GM21381 (cell line): ENCODE results near the gene ALDH3B2.
"Not testable (repeated sequence)": the region's sequence is repeated elsewhere in the genome, so short reads cannot be mapped to it uniquely, and the experiment has no call there.

Experiments used
- ATAC-seq: cut with Tn5 transposase; IDR thresholded peaks from one replicate; pipeline ENCODE4 v1.9.1; 2021; ENCODE audit warnings: mild to moderate bottlenecking, moderate library complexity; ENCODE audit not compliant: unreplicated experiment

The ALDH3B2 gene, protein sequence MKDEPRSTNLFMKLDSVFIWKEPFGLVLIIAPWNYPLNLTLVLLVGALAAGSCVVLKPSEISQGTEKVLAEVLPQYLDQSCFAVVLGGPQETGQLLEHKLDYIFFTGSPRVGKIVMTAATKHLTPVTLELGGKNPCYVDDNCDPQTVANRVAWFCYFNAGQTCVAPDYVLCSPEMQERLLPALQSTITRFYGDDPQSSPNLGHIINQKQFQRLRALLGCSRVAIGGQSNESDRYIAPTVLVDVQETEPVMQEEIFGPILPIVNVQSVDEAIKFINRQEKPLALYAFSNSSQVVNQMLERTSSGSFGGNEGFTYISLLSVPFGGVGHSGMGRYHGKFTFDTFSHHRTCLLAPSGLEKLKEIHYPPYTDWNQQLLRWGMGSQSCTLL

DNA sequence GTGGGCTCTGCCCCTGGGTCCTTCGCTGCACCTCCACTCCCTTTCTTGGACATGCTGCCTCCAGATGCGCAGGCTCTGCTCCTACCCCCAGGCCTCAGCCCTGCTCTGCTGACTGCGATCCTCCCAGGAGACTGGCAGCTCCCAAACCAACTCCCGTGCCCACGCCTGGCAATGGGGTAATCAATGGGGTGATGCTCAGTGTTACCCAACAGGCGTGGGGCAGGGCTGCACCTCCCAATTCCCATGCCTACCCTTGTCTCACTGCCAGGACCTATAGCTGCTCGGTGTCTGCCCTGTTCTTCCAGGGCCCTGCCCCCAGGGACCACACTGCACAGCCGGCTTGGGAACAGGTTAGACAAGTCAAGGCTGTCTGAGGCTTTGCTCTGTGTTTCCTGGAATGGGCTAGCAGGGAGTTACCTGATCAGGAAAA lies at the start of gene ALDH3B2:
ALDH3B2 (minus strand) TSS at position 182 of the 430 bp plus-strand sequence. CDS start 7,688 bp downstream, outside the sequence.
- ATAC-seq, result no peak

DNA sequence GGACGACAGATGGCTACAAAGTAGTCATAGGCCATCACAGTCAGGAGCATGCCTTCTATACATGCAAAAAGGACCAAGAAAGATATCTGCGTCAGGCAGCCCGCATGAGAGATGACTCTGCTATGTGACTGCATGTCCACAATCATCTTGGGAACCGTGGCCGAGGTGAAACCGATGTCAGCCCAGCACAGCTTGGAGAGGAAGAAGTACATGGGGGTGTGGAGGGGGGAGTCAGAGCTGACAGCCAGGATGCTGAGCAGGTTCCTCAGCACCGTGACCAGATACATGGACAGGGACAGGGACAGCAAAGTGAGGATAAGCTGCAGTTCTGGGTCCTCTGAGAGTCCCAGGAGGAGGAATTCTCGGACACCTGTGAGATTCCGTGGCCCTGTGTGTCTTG lies 48.6 kb upstream of the ALDH3B2 start:
- ATAC-seq, result not testable (repeated sequence)

DNA sequence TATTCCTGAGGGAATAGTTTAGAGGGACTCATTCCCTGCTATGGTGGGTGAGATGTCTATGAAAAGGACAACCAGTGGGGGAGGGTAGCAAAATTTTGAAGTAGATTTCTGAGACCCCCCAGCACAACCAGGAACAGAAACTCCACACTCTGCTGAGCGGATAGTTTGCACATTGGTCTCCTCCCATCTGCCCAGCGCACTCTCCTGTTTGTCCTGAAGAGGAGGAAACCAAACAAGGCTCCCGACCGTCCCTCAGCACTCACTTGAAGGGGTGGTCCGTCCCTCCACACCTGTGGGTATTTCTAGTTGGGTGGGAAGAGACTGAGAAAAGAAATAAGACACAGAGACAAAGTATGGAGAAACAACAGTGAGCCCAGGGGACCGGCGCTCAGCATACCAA lies 41.8 kb upstream of the ALDH3B2 start:
- ATAC-seq, result not testable (repeated sequence)

DNA sequence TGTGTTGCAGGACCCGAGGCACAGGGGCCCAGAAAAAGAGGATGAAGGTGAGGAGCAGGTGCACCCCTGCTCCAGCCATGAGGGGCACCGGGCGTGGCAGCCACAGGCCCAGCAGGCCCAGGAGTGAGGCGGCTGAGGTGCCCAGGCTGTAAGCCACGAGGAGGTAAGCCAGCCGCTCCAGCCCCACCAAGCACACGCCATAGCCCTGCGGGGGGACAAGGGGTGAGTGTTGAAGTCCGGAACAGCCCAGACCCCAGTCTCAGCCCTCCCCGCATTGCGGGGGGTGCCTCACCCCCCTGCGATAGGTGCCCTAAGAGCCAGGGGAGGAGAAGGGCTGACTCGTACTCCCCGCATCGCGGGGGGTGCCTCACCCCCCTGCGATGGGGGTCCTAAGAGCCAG lies 41.4 kb upstream of the ALDH3B2 start:
- not testable (repeated sequence) for ATAC-seq

DNA sequence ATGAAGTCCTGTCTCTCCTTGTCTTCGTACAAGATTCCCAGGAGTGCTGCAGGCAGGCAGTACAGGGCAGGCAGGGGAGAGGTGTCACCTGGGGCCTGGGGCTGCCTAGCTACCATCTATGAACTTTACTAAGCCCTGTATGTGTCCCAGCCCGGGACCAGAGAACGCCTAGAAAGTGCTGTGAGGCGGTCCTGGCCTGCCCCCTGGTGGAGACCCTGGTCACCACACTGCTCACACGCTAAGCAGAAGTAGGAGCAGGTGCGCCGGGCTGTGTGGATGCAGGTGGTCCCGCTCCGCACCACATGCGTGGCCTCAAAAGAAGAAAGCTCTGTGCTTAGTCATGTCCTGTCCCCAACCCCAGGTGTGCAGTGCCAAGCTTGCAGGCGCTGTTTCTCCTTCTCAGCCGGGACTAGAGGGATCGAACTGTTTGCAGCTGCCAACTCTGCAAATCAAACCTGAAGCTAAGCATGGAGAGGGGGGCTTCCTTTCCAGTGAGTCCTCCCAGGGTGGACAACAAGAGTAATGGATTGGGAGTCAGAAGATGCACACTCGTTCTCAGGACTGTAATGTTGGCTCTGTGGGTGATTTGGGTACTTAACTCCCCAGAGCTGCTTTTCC lies 39.6 kb upstream of the ALDH3B2 start:
- not testable (repeated sequence) for ATAC-seq

DNA sequence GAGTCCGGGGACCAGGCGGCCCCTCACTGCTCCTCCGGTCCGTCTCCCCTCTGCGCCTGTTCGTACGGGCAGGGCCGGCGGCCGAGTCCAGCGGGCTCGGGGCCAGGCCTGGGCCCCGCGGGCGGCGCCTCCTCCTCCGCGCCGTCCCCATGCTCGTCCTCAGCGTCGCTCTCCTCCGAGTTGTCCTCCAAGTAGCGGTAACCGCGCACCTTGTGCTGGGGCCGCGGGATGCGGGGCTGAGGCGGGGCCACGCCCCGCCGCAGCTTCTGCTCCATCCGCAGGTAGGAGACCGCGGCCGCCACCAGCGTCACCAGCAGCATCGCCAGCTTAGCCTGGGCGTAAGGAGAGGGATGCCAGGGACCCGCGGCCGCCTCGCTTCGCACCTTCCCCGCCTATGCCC lies 37.3 kb upstream of the ALDH3B2 start:
- not testable (repeated sequence) for ATAC-seq

DNA sequence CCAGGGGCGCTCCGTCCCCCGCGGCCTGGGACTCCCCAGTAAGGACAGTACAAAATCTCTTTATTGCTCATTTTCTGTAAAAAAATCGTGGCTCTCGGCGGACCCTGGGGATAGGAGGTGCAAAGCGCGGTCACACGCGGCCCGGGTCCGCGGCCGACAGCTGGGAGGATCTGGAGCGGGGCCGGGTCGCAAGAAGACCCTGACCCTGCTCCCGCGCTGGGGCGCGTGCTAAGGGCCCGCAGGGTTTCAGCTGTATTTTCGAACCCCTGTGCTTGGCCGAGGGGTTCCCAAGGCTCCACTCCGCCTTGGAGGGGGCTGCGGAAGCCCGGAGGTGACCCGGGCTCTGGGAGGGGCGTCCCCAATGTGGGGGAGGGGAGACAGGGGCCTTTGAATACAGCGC lies 36.8 kb upstream of the ALDH3B2 start:
- ATAC-seq, result not testable (repeated sequence)

DNA sequence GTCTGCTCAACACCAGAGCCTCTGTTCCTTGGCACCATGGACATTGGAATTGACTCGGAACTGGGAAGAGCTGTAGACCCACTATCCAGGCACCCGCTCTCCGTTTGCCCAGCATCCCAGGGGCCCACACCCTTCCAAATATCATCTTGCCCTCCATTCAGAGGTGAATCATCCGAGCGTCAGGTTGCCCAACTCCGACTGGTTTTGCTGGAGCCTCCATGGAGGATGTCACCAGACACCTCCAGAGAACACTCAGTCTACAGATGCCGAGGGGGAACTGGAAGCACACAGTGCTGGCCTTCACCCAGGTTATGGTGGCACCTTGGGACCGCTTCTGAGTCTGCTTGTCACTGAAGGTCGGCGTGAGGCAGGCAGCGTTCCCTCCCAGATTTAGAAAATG lies 35.4 kb upstream of the ALDH3B2 start:
- ATAC-seq, result not testable (repeated sequence)

DNA sequence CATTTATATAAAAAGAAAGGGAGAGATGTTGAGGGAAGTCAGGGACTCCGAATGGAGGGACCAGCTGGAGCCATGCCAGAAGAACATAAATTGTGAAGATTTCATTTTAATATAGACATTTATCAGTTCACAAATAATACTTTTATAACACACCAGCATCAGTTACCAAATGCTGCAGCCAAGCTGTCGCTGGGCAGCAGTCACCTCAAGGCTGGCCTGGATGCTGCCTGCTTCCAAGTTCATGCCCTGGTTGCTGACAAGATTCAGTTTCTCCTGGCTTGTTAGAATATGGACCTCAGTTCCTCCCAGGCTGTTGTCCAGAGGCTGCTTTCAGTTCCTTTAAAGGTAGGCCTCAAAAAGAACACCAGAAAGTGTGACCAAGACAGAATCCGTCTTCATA lies 30.8 kb upstream of the ALDH3B2 start:
- ATAC-seq, result no peak

DNA sequence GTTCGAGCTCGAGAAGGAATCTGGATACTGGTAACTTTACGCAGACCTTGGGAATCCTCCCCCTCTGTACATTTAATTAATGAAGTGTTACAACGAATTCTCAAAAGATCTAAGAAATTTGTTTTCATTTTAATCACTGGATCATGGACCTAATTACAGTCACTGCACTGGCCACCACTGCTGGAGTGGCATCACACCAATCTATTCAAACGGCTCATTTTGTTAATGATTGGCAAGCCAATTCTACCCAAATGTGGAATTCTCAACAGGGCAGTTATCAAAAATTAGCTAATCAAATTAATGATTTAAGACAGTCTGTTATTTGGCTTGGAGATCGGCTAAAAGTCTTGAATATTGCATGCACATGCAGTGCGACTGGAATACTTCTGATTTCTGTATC lies 30.1 kb upstream of the ALDH3B2 start:
- no peak for ATAC-seq

DNA sequence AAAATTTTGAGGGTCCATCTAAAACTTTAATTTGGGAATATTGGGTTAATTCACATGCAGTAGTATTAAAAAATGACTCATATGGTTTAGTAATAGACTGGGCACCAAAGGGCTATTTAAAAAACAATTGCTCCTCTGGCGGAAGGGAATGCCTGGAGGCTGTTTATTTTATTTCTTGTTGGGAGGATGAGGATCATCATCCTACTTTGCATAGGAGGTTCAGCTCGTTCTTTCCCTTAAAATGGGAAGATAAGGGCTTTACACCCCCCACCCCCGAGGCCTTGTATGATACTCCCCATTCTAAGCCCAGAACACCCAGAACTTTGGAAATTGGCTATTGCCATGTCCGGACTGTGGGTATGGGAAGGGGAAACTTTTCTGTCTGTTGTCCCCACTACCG lies 29.3 kb upstream of the ALDH3B2 start:
- ATAC-seq, result not testable (repeated sequence)

DNA sequence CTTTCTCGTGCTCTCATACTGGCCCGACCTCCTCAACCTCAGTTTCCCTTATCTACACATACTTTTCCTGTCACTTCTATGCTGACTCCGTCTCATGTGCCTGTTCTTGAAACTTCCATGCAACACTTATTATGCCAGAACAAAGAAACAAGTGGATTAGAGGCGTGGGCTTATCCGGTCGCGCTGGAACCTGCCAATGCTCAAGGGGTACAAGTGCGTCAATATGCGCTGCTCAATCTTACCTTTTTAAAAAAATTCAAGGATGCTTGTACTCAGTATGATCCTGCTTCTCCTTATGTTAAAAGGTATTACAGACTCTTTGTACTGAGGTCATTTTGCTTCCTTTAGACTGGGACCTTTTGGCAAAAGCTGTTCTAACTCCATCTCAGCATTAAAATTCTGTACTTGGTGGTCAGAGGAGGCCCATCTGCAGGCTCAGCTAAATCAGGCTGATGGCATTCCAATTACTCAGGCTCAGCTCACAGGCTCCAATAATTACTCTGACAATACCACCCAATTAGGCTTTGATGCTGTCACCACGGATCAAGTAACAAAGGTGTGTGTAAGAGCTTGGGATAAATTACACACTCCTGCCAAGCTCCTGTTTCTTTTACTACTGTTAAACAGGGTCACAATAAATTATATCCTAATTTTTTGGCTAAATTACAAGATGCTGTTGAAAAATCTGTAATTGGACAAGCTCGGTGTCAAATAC lies 26.3 kb upstream of the ALDH3B2 start:
- ATAC-seq, result no peak

DNA sequence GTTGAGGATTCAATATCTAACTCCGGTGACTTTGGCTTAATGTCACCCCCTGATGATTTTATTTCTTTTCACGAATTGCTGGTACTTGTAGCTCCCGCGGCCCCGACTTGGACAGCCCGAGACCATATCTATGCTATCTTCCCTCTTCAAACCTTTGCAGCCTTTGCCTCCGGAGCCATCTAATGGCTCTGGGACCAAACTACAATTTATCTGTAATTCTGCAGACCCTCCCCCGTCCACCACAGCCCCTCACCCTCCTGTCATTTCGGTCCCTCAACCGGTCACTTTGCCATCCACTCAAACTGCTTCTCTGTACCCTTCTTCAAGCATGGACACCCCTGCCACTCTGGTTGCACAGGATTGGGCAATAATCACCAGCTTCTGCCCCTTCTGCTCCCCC lies 25.7 kb upstream of the ALDH3B2 start:
- no peak for ATAC-seq

DNA sequence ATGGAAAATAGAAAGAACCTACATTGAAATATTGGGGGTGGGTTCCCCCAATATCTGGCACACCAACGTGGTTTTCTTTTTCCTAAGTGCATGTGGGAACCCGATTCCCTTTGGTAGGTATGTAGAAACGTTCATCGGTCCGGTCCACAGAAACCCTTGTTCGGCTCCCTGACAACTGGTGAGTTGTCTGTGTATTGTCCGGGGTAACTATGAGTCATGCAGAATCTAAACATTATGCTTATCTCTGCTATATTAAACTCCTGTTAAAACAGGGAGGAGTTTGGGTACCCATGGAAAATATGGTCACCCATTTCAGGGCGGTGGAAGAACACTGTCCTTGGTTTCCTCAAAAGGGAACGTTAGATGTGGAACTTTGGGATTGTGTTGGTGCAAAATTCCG lies 25.1 kb upstream of the ALDH3B2 start:
- ATAC-seq, result no peak

DNA sequence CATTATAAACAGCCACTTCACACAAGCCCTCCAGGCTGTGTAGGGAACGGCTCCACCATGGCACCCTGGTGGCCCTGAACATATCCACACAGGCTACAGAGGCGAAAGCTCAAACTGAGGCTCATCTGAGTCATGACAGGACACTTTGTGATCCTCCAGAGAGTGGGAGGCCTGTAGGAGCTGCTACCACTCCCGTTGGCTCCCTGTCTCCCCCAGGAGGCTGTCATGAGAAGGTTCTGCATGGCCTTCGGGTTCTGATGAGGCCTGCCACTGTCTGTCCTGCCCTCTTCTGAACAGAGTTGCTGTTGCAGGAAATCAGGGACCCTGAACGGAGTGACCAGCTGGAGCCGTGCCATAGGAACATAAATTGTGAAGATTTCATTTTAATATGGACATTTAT lies 23.8 kb upstream of the ALDH3B2 start:
- no peak for ATAC-seq

DNA sequence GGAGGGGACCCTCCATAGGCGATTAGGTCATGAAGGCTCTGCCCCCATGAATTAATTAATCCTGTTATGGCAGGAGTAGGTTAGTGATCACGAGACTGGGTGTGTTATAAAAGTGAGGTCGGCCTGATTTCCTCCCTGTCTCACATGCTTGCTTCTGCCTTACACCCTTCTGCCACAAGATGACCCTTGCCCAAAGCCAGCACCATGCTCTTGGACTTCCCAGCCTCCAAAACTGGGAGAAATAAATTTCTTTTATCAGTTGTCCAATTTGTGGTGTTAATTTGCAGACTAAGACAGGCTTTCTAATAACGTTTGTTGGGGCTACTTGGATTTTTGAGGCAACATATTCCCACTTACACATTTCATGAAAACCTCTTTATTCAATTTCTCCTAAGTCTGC lies 23.4 kb upstream of the ALDH3B2 start:
- ATAC-seq, result no peak

DNA sequence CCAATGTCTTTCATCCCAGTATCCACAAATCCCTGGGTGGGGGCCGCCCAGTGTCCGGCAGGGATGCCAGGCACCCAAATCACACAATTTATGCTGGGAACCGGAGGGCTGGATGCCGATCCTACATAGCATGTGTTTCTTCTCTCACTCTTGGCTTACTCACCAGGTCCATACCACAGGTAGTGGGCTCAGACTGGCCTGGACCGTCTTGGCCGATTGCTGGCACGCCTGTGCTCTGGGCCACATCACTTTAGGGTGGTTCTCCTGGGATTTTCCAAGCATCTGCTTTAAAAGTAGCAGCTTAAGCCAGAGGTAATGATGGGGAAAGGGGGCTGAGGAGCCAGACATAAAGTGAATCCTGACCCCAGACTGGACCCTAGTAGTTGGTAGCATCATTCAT lies 22.6 kb upstream of the ALDH3B2 start:
- ATAC-seq, result no peak

DNA sequence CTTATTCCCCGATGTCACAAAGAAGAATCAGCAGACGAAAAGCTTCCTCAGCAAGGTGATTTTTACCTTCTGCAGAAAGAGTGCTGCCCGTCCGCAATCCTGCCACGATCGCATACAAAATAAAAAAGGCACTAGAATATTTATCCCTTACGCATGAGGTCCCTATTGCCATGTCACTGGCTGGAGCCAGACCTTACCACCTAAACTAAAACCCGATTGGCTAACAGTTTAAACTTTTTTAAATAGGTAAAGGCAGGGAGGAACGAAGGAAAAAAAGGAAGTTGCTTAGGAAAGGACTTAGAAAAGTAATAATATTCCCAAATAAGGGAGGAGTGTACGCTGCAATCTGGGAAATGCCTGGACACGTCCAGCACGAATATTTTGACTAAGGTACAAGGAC lies 21.2 kb upstream of the ALDH3B2 start:
- no peak for ATAC-seq

DNA sequence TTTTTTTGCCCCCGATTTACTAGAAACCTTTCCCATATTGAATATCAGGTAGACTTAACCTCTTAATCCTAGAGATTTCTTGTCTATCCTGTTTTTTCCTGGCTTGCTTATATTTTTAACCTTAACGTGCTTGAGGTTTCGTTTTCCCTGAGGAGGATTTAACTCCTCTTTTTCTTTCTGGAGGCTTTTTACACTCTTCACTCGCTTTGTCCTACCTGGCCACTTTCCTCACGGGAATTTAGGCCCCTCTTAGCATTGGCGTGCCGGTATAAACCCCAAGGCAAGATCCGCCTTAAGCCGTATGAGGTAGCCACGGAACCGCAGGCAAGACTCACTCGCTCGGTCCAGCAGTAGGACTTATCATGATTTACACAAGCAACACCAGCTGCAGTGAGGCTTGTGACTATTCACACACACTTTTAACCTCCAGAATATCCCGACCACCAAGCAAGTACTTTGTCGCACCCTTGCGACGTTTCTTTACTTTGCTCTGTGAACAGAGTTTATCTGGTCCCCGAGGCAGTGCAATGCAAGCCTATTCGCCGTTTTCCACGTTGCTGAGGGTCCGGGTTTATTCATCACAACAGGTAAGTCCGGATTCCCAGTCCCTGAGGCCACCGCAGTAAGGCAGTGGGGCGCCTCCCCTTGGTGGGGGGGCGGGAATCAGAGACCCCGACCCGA lies 20.6 kb upstream of the ALDH3B2 start:
- no peak for ATAC-seq

DNA sequence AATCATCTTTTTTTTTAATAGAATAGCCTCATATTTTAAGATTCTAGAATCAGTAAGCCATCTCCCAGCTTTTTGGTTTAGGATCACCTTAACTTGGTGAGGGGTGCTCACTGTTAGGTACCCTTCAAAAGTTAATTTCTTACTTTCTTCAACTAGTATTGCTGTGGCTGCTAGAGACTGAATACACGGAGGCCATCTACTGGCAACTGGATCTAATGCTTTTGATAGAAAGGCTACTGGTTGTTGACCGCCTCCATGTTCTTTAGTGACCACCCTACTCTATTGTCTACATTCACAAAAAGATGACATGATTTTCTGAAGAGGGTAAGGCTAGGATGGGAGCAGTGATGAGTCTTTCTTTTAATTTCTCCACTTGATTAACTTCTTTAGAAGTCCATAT lies 16.7 kb upstream of the ALDH3B2 start:
- no peak for ATAC-seq

DNA sequence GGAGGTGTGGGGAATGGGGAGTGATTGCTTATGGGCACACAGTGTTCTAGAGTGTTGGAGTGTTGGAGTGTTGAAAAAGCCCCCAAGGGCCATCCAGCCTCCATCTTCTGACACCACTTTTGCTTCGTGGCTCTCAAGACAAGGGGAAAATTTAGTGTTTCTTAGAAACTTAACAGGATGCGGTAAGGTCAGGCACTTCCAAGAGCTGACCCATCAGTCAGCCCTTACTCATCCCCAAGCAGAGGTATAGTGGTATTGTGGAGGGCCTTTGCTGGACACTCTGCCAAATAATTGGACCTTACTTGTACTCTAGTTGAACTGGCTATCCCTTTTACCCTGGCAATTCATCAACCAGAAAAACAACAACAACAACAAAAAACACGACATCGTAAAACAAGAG lies 14.8 kb upstream of the ALDH3B2 start:
- no peak for ATAC-seq
